HG02884 (cell line): ENCODE results near the gene ADAMTS17.

ENCODE experiments used
- ATAC-seq: cut with Tn5 transposase; IDR thresholded peaks from one replicate; pipeline ENCODE4 v1.9.1; 2021; ENCODE audit warnings: mild to moderate bottlenecking, moderate library complexity; ENCODE audit not compliant: unreplicated experiment

Gene ADAMTS17, protein sequence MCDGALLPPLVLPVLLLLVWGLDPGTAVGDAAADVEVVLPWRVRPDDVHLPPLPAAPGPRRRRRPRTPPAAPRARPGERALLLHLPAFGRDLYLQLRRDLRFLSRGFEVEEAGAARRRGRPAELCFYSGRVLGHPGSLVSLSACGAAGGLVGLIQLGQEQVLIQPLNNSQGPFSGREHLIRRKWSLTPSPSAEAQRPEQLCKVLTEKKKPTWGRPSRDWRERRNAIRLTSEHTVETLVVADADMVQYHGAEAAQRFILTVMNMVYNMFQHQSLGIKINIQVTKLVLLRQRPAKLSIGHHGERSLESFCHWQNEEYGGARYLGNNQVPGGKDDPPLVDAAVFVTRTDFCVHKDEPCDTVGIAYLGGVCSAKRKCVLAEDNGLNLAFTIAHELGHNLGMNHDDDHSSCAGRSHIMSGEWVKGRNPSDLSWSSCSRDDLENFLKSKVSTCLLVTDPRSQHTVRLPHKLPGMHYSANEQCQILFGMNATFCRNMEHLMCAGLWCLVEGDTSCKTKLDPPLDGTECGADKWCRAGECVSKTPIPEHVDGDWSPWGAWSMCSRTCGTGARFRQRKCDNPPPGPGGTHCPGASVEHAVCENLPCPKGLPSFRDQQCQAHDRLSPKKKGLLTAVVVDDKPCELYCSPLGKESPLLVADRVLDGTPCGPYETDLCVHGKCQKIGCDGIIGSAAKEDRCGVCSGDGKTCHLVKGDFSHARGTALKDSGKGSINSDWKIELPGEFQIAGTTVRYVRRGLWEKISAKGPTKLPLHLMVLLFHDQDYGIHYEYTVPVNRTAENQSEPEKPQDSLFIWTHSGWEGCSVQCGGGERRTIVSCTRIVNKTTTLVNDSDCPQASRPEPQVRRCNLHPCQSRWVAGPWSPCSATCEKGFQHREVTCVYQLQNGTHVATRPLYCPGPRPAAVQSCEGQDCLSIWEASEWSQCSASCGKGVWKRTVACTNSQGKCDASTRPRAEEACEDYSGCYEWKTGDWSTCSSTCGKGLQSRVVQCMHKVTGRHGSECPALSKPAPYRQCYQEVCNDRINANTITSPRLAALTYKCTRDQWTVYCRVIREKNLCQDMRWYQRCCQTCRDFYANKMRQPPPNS

DNA sequence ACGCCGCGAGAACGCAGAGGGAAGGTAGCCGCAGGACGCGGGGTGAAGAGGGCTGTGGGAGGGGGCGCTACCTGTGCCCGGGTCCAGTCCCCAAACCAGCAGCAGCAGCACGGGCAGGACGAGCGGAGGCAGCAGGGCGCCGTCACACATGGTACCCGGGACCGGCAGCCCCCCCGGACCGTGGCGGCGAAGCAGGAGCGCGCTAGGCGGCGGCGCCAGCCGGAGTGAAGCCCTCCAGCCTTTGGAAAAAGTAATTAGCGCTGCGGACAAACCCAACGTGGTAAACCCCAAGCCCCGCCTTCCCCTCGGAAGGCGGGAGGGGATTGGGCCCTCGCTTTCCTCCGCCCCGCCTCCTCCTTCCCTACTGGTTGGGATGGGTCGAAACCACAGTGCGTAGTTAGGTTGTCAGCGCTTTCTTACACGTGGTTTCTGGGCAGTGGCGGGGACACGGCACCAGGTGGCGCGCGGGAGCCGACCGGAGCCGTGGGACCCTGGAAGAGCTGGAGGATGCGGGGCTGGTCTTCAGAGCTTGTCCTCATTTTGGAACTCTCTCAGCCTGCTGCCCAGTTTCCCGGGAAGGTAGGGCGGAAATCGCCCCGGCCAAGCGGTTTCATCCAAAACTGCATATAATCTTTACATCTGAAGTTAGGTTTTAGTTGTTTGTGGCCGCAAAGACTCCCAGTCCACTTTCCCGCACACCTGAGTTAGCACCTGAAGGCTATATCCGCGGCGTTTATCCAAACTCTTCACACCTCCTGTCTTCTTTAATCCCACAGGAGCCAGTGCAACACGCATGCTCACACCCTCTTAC lies at the start of gene ADAMTS17:
Gene ADAMTS17 (minus strand): TSS at position 226 of the 811 bp plus-strand sequence. CDS start 76 bp downstream, at position 150.
- ATAC-seq, result peak; percentile 94

DNA sequence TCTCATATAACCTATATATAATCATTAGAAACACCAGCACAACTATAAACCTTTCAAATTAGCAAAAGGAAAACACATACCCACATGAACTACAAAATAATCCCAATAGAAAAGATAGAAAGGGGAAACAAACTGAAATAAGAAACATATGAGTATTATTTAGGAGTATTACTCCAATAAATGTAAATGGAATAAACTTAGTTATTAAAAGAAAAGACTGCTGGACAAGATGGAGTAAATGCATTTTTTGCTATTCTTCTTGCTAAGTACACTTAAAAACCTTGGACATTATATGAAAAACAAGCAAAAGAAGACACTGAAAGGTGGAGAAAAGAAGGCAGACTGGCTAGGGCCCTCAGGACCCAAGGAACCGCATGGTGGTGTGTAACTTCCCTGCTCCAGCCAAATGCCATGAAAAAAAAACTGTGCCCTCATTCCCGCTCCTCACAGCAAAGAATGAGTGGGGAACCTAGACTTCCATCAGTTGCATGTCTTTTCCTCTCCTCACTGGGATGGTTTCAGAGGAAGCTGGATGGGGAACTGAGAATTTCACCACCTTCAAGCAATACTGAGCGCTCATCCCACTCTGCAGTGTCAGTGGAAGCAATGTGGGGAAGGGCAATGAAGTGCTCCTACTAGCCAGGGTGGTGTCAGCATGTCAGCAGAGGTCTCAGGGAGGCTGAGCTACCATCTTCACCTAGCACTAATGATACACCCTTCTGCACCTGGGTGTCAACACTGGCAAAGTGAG lies 43.7 kb upstream of the ADAMTS17 start:
- ATAC-seq, result no peak

DNA sequence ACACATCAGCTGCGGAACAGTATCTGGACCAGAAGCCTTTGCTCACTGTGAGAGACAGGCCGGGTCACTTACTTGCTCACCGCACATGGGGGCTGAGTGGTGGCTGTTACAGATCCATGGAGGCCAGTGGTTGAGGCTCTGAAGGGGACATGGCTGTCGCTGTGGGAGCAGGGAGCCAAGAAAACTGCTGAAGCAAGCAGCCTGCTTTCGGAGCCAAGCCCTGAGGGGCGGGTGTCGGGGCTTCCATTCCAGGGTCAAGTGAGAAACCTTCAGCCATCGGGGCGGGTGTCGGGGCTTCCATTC lies 42.3 kb upstream of the ADAMTS17 start:
- ATAC-seq, result no peak

DNA sequence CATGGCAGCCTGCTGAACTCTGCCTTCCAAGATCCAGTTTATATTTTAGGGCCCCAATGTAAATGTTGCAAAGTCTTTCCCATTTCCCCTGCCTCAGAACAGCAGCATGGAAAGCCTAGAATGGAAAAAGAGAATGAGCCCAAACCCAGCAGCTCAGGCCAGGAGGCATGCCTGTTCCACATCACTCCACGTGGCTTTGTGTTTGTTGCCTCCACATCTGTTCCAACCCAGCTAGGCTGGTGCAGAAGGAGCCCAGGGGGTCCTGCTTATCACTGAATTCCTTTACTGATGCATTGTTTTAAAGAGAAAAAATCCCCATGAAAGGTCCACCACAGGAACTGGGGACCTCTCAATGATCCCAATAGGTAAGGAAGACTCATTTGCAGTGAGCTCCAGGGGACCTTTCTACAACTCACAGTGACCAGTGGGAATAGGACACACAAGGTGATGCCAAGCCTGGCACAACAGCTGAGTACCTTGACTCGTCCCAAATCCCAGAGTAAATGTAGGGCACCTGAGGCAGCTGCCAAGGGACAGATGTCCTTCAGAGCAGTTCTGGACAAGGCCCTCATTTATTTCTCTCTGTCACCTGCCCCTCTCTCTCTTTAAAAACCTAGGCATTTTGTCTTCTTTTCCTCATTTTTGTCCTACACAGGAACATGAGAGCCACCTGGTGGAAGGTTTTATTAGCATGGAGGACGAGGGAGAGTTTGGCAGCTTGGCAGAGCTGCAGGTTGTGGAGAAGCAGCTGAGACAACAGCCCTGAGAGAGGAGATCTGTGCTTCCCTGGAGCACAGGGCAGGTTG lies 41.7 kb upstream of the ADAMTS17 start:
- ATAC-seq, result no peak

DNA sequence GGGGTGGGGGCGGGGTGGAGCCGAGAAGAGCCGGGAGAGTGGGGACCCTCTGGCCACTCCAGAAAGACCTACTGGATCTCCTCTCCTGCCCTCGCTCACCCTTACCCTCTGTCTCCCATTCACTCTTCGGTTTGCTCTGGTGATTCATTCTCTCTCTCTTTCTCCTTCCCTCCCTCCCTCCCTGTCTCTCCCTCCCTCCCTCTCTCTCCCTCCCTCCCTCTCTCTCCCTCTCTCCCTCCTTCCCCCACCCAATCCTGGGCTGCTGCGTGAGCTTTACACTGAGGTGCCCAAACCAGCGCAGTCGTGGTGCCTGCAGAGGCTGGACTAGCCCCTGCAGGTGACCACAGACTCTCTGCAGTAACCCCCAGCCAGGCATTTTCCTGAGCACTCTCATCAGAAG lies 32.2 kb upstream of the ADAMTS17 start:
- no peak for ATAC-seq

DNA sequence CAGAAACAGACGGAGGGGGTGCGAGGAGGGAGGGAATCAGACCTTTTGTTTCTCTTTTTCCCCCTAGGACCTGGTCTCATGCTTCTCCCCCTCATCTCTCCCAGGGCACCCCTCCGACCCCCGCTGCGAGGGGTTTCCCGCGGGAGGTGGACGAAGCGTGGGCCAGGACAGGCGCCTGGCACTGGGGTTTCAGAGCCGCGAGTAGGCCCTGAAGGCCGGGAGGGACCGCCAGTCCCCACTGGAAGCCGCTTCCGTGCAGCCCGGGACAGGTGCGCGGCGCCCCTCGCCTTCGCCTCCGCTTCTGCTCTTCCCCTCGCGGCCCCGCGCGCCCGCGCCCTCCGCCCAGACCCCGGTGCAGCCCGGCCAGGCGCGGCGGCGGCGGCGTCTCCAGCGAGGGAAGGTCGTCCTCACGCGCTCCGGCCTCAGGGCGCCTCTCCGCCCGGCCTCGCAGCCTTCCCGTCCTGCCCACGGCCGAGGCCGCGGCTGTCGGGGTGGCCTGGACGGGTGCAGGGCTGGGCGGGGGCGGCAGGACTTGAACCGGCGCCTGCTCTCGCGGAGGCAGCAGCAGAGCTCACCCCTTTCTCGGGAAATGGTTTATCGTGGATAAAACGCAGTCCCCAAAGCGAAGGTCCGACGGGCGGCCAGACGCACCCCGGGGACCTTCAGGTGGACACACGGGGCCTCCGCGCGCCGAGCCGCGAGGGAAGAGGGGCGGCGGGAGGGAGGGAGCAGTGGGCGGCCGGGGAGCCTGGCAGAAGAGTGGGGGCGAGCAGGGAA lies 31.5 kb upstream of the ADAMTS17 start:
- no peak for ATAC-seq

DNA sequence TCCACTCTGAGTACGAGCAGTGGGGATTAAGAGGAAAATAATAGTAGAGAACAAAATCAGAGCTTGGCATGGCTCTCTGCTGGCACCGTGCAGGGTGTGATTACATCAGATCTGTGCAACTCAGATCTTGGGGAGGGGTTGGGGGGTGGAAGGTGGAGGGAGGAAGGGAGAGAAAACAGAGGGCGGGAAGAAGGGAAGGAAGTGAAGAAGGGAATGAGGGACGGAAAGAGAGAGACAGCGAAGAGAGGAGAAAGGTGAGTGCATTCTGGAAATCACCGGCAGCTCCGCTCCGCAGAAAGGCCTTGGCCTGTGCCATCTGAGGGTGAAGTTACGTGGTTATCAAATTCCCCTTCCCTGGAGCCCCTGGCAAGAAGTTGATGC lies 31.0 kb upstream of the ADAMTS17 start:
- no peak for ATAC-seq

DNA sequence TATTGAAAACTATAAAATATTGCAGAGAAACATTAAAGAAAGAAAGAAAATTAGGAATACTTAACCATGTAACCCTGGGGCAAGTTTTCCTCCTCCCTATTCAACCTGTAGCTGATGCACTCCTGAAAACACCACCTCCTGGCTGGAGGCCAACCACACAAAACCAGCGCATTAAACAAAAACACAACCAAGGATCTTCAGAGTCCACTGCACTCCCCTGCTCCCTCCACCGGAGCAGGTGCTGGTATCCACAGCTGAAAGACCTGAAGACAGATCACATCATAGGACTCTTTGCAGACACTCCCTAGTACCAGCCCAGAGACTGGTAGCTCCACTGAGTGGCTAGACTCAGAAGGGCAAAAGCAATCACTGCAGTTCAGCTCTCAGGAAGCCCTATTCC lies 13.6 kb upstream of the ADAMTS17 start:
- no peak for ATAC-seq

DNA sequence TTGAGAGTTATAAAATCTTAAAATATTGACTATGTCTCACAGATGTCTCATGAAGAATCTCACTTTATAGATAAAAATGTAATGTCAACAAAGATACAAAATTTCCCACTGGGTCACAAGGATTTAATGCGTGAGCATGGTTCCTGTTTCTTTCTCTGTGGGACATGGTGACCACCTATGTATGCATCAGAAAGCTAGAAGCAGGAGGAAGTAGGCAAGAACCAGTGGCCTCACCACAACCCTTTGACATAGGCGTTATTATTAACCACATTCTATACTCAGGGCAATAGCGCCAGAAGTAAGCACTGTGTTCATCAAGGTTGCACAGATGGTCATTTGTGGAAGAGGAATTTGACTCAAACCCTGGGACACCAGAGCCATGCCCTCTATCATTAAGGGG lies 11.7 kb upstream of the ADAMTS17 start:
- ATAC-seq, result no peak

DNA sequence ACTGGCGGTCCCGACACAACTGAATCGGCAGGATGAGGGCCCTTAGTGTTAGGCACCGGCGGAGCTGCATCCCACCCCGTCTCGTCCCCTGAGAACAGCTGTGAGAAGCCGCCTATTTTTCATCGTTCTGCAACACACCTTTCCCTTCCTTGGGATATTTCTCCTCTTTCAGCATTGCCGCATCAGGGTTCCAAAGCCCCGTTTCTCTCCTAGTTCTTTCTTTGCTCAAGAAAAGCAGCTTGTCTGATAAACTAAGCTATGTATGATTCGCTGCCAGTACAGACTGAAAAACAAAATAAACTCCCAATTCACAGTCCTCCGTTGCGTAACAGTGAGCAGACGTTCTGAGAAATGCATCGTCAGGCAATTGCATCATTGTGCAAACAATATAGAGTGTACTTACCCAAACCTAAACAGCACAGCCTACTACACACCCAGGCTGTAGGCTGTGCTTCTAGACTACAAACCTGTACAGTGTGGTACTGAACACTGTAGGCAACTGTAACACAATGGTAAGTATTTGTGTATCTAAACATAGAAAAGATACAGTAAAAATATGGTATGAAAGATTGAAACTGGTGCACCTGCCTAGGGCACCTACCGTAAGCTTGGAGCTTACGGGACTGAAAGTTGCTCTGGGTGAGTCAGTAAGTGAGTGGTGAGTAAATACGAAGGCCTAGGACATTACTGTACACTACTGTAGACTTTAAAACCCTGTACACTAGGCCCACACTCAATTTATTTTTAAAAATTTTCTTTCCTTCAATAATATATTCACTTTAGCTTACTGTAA lies 8.9 kb upstream of the ADAMTS17 start:
- no peak for ATAC-seq

DNA sequence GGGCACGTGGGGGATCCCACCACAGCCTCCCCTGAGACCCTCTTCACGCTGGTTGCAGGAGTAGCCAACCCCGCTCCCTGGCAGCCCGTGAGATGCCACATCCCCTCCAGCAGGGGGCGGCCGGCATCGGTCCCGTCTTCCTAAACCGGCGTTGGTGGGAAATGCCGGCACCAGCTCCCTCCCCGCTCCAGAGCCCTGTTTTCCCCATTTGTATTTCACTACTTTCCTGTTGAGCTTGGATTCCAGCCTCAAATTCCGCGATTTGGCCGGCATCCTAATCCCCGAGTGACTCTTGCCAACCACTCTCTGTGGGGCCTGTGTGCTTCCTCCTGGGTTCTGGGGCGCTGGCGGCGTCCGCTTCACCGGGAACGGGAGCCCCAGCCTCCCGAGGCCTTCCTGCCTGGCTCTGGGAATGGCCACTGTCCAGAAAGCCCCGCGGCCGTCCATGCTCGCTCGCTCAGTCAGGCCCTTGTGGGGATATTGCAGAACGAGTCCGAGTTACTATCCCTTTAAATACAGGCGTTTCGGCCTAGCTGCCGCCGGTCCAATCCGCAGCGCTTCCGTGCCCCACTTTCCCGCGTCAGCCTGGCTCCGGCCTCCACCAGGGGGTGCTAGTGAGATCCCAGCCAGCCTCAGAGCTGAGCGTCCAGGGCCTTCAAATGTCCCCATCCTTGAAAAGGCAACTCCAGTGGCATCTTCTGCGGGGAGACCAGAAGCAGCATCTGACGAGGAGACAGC lies 8.1 kb upstream of the ADAMTS17 start:
- peak; percentile 94 for ATAC-seq

DNA sequence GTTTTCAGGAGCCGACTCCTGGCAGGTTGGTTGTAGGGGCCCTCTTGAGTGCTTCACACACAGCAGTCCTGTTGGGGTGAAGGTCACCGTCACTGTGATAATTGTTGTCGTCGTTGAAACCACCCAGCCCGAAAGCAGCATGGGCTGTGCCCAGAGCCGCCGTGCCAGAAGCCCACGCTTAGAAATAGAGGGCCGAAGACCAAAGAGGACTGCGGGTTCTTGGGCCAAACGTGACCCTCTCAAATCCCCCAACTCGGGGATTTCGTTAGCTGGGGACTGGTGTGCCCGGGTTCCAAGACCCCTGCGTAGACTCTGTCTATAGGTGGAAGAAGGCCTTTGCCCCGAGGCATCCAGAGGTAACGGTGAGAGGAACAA lies 7.5 kb upstream of the ADAMTS17 start:
- ATAC-seq, result no peak

DNA sequence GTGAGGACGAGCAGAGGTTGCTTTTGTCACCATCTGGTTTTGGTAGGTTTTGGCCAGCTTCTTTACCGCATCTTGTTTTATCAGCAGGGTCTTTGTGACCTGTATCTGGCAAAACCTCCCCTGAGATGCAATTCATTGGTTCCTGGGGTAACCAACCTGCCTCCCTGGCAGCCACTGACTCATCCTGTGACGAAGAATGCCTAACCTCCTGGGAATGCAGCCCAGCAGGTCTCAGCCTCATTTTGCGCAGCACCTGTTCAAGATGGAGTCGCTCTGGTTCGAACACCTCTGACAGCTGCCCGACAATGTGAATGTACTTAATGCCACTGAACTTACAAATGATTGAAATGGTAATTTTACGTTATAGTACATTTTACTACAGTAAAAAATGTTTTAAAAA lies 6.8 kb upstream of the ADAMTS17 start:
- ATAC-seq, result no peak

DNA sequence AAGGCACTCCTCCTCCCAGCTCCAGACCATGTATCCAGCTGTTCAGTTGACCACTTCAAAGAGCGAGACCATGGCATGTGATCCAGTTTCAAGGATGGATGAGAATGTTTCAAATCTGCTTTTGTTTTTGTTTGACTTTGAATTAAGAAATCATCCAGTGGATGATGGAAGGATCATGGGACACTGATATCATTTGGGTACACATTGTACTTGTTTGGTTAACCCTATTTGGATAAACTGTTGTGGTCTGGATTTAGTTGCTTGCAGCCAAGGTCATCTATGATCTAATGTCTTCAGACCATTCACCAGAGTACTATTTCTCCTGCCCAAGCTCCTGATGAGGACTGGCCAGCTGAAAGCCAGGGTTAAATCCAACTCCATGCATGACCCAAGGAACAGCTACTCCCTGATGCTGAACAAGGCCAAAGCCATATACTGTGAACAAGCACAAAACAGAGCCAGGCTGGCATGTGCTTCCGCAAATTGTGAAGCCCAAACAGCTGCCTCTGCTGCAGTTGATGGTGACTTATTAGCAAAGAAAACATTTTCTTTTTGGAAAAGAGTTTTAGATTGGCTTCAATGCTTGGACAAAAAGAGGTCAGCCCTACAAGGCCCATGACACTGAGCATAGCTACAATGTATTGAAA lies 5.2 kb upstream of the ADAMTS17 start:
- ATAC-seq, result no peak

DNA sequence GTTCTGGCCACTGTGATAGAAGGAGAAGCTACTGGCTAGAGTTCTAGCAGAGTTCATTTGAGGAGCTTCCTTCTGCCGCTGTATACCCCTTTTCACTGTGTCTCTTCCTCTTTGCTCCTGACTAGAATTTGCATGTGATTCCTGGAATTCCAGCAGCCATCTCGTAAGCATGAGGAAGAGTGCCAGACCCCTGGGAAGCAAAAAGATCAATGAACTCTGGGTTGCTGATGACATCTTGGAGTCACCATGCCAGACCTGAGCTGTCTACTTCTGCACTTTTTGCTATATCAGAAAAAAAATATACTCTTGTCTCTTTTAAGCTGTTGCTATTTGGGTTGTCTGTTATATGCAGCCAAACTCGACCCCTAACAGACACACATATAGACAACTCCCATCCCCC lies 3.7 kb upstream of the ADAMTS17 start:
- no peak for ATAC-seq

DNA sequence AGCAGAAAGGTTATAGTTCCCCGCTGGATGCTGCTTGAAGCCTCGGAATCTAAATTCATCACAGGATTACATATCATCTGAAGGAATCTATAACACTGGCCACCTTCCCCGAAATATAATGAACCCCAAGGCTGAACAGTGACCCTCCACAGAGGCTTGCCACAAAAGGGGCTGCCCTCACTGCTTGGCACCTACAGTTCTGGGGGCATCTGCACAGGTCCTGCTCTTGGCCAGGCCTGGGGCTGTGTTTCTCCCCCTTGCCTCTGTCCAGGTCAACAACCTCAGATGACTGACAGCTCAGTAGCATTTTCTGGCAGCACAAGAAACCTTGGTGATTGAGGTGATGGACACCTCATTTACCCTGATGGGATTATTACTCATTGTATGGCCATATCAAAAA lies 1.5 kb upstream of the ADAMTS17 start:
- ATAC-seq, result no peak

DNA sequence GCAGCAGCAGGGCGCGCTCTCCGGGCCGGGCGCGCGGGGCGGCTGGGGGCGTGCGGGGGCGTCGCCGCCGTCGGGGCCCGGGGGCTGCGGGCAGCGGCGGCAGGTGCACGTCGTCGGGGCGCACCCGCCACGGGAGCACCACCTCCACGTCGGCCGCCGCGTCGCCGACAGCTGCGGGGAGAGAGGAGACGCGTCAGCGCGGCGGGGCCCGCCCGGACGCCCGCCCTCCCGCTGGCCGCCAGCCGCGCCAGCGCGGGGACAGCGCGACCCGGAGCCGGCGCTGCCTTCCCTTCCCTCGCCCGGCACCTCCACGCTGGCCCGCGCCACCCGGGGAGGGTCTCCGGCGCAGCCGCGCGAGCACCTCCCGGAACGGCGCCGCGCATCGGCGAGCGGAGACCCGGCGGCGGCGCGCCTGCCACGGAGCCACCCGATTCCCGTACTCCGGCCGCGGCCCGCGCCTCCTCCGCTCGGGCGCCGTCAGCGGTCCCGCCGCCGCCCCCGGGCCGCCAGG lies 481 bp downstream of the ADAMTS17 start:
- no peak for ATAC-seq
